HG03565 (cell line): ENCODE data around the gene MSI1.
A peak's percentile ranks its signal among the peaks of the same experiment; 100 is the strongest.

ENCODE experiments used
- ATAC-seq: cut with Tn5 transposase; IDR thresholded peaks from one replicate; pipeline ENCODE4 v1.9.1; 2021; ENCODE audit warnings: mild to moderate bottlenecking, moderate library complexity; ENCODE audit not compliant: unreplicated experiment

The MSI1 gene

GRCh38 chr12:120328228-120328627 is 40.7 kb downstream of the MSI1 start:
- ATAC-seq = no peak

- no peak for ATAC-seq
Observed at GRCh38 chr12:120327593-120327992, 41.4 kb downstream of the MSI1 start, which contains the start of gene PLA2G1B. Gene PLA2G1B, minus strand, starts transcription at chr12:120327779. Its CDS starts 26 bp downstream, at chr12:120327753.

- no peak for ATAC-seq
Observed at GRCh38 chr12:120324841-120325417, 44.0 kb downstream of the MSI1 start.

GRCh38 chr12:120323772-120324171 is 45.2 kb downstream of the MSI1 start:
- ATAC-seq = no peak

GRCh38 chr12:120321382-120322202 is 47.4 kb downstream of the MSI1 start:
- ATAC-seq = no peak

- peak; percentile 97 for ATAC-seq
Observed at GRCh38 chr12:120317224-120318105, 51.5 kb downstream of the MSI1 start.

- ATAC-seq = no peak
Observed at GRCh38 chr12:120316798-120317223, 52.2 kb downstream of the MSI1 start.

- no peak for ATAC-seq
Observed at GRCh38 chr12:120314220-120314619, 54.7 kb downstream of the MSI1 start.

- peak; percentile 96 for ATAC-seq
Observed at GRCh38 chr12:120301962-120302815, 66.8 kb downstream of the MSI1 start, which contains the start of gene SIRT4. Gene SIRT4, plus strand, starts transcription at chr12:120302321. Its CDS starts 1,241 bp downstream, at chr12:120303562.

- peak; percentile 30 for ATAC-seq
Observed at GRCh38 chr12:120292661-120293531, 76.1 kb downstream of the MSI1 start, which contains the start of gene RNU4-1. Gene RNU4-1, minus strand, starts transcription at chr12:120293237.

- ATAC-seq = no peak
Observed at GRCh38 chr12:120292411-120292660, 76.6 kb downstream of the MSI1 start.
